GM18951 (cell line): ENCODE results near the gene STK11.

Experiments
- POLR2A ChIP-seq: IDR thresholded peaks from 4 replicates; pipeline ENCODE4 v1.6.1; 2011; ENCODE audit warnings: mild to moderate bottlenecking; ENCODE audit not compliant: insufficient read length, insufficient read depth; ENCODE audit errors: extremely low read depth
- in situ Hi-C: fragments of 300-500 bp; cut with MboI; formaldehyde crosslinking; loops from one replicate; pipeline ENCODE4 v1.12.0; 2022; ENCODE audit warnings: low sequenced_read_pairs, mixed read lengths, inconsistent platforms; ENCODE audit not compliant: unreplicated experiment

STK11 gene

GRCh38 chr19:1228161-1228957 lies 22.8 kb downstream of the STK11 start:
- no peak for TF ChIP-seq POLR2A
- in situ Hi-C loops = no loop called here

GRCh38 chr19:1229056-1229923 lies 23.7 kb downstream of the STK11 start:
- in situ Hi-C loops = no loop called here
- TF ChIP-seq POLR2A = no peak

- no peak for TF ChIP-seq POLR2A
- in situ Hi-C loops = no loop called here
These were observed 24.6 kb downstream of the STK11 start for GRCh38 chr19:1229924-1230782.

- in situ Hi-C loops = no loop called here
- no peak for TF ChIP-seq POLR2A
These were observed 25.4 kb downstream of the STK11 start for GRCh38 chr19:1230783-1231489.

GRCh38 chr19:1231729-1232637 lies 26.4 kb downstream of the STK11 start:
- no peak for TF ChIP-seq POLR2A
- in situ Hi-C loops = no loop called here

- TF ChIP-seq POLR2A = no peak
- in situ Hi-C loops = no loop called here
These were observed 27.1 kb downstream of the STK11 start for GRCh38 chr19:1232652-1233072.

GRCh38 chr19:1233115-1233667 lies 27.6 kb downstream of the STK11 start:
- in situ Hi-C loops = no loop called here
- TF ChIP-seq POLR2A = no peak

- TF ChIP-seq POLR2A = no peak
- in situ Hi-C loops = no loop called here
These were observed 28.7 kb downstream of the STK11 start for GRCh38 chr19:1234051-1234954.

GRCh38 chr19:1234955-1235380 lies 29.4 kb downstream of the STK11 start:
- no peak for TF ChIP-seq POLR2A
- in situ Hi-C loops = no loop called here

GRCh38 chr19:1235625-1236538 lies 30.3 kb downstream of the STK11 start:
- in situ Hi-C loops = no loop called here
- TF ChIP-seq POLR2A = no peak
